Measurements from ENCODE around the gene NCOA1. TPM values are rescaled to one million over a fixed set of nuclear protein-coding genes. Genes with fewer than 3 reads are reported as not detected.

NCOA1 gene
- polyA plus RNA-seq, 3 donors = 7.3 to 30.2 (median 10.2) TPM

DNA sequence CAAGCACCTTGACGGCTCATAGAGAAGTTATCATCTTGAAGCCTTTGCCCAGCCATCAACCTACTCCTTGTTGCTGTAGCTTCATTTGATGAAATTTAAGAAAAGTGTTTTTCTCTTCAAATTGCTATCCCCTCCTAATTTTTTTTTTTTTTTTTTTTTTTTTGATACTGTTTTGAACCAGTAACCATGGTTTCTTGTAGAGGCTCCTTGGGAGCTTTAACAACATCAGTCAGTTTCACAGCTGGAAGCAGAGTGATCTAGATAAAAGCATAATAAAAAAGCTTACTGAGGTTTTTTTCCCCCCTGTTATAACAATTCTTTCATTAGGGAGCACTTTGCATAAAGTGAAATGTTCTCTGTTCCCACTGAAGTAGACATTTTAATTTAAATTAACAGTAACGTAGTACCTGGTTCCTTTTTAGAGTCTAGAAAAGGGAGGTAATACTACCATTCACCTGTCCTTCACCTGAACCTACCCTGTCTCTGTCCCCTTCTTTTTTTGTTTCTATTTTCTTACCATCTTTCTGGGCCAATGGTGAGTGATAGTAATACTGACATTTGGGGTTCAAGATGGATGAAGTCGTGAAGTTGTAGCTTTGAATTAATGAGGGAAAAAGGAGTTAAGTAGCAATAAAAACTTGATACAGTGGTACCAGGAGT, 101.5 kb downstream of the NCOA1 start:
- no peaks in the 10 kb centered on the region for H3K27me3 ChIP-seq (ENCODE audit: control insufficient read depth in 2 of 2, insufficient read depth in 2 of 2, low read length in 2 of 2)
- Mint-ChIP-seq H3K27me3 (ENCODE audit: low read depth in 3 of 3) (no peaks in the 10 kb centered on the region), H3K4me3 (no peak overlapping the region), H3K4me1 (peaks cover 5% of the 10 kb centered on the region), H3K36me3 (peaks cover 23 to 27% of the 10 kb centered on the region in 2 donors), H3K27ac (no peak overlapping the region), H3K9me3 (no peaks in the 10 kb centered on the region)
- no peak for DNase-seq
- no peak overlapping the region for H2AFZ ChIP-seq (ENCODE audit: insufficient read depth, low read depth, low read length, poor library complexity, severe bottlenecking)
- H3K4me2 ChIP-seq (replicated peaks; ENCODE audit: extremely low read depth, low read length, poor library complexity, severe bottlenecking) = no peak overlapping the region
- H3K79me2 ChIP-seq (ENCODE audit: insufficient read depth, low read length) = no peaks in the 10 kb centered on the region
- H3K27ac ChIP-seq (ENCODE audit: low read depth in 1 of 2, low read length in 2 of 2) = no peak overlapping the region
- H3K36me3 ChIP-seq (replicated peaks in 1 of 2; ENCODE audit: control insufficient read depth in 1 of 2, insufficient read depth in 2 of 2, low read length in 2 of 2) = peaks cover 2 to 29% of the 10 kb centered on the region in 2 donors
- WGBS (ENCODE audit: insufficient coverage) = 80% methylated on average over 1 of the region's 3 CpGs
- H3K4me1 ChIP-seq (ENCODE audit: control insufficient read depth in 1 of 2, insufficient read depth in 2 of 2, low read length in 2 of 2) = no peaks in the 10 kb centered on the region
- no peak overlapping the region for H3K4me3 ChIP-seq (replicated peaks in 1 of 3; ENCODE audit: low read depth in 2 of 3, low read length in 3 of 3)
- TF ChIP-seq, protein P1, sequence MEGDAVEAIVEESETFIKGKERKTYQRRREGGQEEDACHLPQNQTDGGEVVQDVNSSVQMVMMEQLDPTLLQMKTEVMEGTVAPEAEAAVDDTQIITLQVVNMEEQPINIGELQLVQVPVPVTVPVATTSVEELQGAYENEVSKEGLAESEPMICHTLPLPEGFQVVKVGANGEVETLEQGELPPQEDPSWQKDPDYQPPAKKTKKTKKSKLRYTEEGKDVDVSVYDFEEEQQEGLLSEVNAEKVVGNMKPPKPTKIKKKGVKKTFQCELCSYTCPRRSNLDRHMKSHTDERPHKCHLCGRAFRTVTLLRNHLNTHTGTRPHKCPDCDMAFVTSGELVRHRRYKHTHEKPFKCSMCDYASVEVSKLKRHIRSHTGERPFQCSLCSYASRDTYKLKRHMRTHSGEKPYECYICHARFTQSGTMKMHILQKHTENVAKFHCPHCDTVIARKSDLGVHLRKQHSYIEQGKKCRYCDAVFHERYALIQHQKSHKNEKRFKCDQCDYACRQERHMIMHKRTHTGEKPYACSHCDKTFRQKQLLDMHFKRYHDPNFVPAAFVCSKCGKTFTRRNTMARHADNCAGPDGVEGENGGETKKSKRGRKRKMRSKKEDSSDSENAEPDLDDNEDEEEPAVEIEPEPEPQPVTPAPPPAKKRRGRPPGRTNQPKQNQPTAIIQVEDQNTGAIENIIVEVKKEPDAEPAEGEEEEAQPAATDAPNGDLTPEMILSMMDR (IDR thresholded peaks at IDR 0.05) = no peak
- H4K20me1 ChIP-seq (ENCODE audit: insufficient read depth, low read length) = peaks cover 84% of the 10 kb centered on the region
- no peak overlapping the region for H3K9ac ChIP-seq (ENCODE audit: insufficient read depth, low read length, poor library complexity, severe bottlenecking)
- no peaks in the 10 kb centered on the region for H3K9me3 ChIP-seq (replicated peaks in 1 of 2; ENCODE audit: control insufficient read depth in 1 of 2, insufficient read depth in 1 of 2, low read length in 2 of 2)
- intact Hi-C loops (cut with micrococcal nuclease) = no loop called here

DNA sequence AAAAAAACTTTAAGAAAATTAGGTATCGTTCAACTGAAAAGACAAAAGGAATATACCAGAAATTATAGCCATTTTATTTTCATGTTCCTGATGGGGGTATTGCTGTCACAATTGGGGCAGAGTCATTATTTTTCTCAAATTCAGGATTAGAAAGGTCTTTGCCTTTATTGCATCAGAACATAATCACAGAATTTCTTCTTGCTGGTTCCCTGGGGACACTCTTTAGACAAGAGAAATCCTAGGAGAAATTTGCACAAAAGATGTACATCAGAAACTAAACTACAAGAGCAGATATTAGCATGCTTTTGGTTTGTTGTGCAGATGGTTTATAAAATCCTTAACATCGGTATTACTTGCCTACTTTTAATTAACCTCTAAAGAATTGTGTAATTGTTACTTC, 103.2 kb downstream of the NCOA1 start:
- no peaks in the 10 kb centered on the region for H3K9me3 ChIP-seq (replicated peaks in 1 of 2; ENCODE audit: control insufficient read depth in 1 of 2, insufficient read depth in 1 of 2, low read length in 2 of 2)
- H3K79me2 ChIP-seq (ENCODE audit: insufficient read depth, low read length) = no peaks in the 10 kb centered on the region
- no peaks in the 10 kb centered on the region for H3K4me1 ChIP-seq (ENCODE audit: control insufficient read depth in 1 of 2, insufficient read depth in 2 of 2, low read length in 2 of 2)
- intact Hi-C loops (cut with micrococcal nuclease) = no loop called here
- H3K9me3 Mint-ChIP-seq = no peaks in the 10 kb centered on the region
- H3K4me3 ChIP-seq (replicated peaks in 1 of 3; ENCODE audit: low read depth in 2 of 3, low read length in 3 of 3) = no peak overlapping the region
- no peaks in the 10 kb centered on the region for H3K27me3 ChIP-seq (ENCODE audit: control insufficient read depth in 2 of 2, insufficient read depth in 2 of 2, low read length in 2 of 2)
- H3K36me3 Mint-ChIP-seq = peaks cover 12 to 14% of the 10 kb centered on the region in 2 donors
- peaks cover 83% of the 10 kb centered on the region for H4K20me1 ChIP-seq (ENCODE audit: insufficient read depth, low read length)
- no peak overlapping the region for H3K9ac ChIP-seq (ENCODE audit: insufficient read depth, low read length, poor library complexity, severe bottlenecking)
- TF ChIP-seq, protein P1 (IDR thresholded peaks at IDR 0.05) = no peak
- no peak overlapping the region for H3K4me3 Mint-ChIP-seq
- peaks cover 5% of the 10 kb centered on the region for H3K4me1 Mint-ChIP-seq
- no peak overlapping the region for H3K4me2 ChIP-seq (replicated peaks; ENCODE audit: extremely low read depth, low read length, poor library complexity, severe bottlenecking)
- DNase-seq = no peak
- whole genome bisulfite sequencing (ENCODE audit: insufficient coverage) = no CpG with 5 or more reads among the region's 2 CpGs
- peaks cover 2 to 13% of the 10 kb centered on the region in 2 donors for H3K36me3 ChIP-seq (replicated peaks in 1 of 2; ENCODE audit: control insufficient read depth in 1 of 2, insufficient read depth in 2 of 2, low read length in 2 of 2)
- no peak overlapping the region for H2AFZ ChIP-seq (ENCODE audit: insufficient read depth, low read depth, low read length, poor library complexity, severe bottlenecking)
- H3K27ac Mint-ChIP-seq = no peak overlapping the region
- no peak overlapping the region for H3K27ac ChIP-seq (ENCODE audit: low read depth in 1 of 2, low read length in 2 of 2)
- no peaks in the 10 kb centered on the region for H3K27me3 Mint-ChIP-seq (ENCODE audit: low read depth in 3 of 3)

All from CD14-positive monocyte (primary cell).